ENCODE measurements around the gene WDFY2. TPM values are rescaled to one million over a fixed set of nuclear protein-coding genes. Genes with fewer than 3 reads are reported as not detected.

The WDFY2 gene
- total and polyA plus RNA-seq, 2 experiments from 2014 or later, result 11.4 to 24.0 TPM

GRCh38 chr13:51675385-51675784 lies 91.1 kb downstream of the WDFY2 start:
- TF ChIP-seq NANOG (IDR thresholded peaks at IDR 0.05; ENCODE audit: borderline replicate concordance) (no peak), ZNF114 (CRISPR knock-in tag; IDR thresholded peaks at IDR 0.05) (no peak)
- DNase-seq (ENCODE audit: low spot score), result no peak
- no peak overlapping the region for H3K4me3 ChIP-seq
- no peak overlapping the region for H3K4me2 ChIP-seq
- H2AFZ ChIP-seq, result no peak overlapping the region
- Mint-ChIP-seq H3K36me3 (ENCODE audit: low read depth) (peaks cover 5% of the 10 kb centered on the region), H3K4me3 (no peak overlapping the region), H3K4me1 (peaks cover 37% of the 10 kb centered on the region), H3K27ac (no peak overlapping the region; the same call in 1 of the 2 replicates), H3K27me3 (ENCODE audit: insufficient read depth, low read depth, poor library complexity) (no peaks in the 10 kb centered on the region), H3K9me3 (peaks cover 3% of the 10 kb centered on the region; the same call in 2 of the 3 replicates)
- H3K27ac ChIP-seq (ENCODE audit: low read depth), result no peak overlapping the region
- no peaks in the 10 kb centered on the region for H3K27me3 ChIP-seq (ENCODE audit: insufficient read depth)
- ATAC-seq, result 0 out of 3 replicates have a peak, but pooled peaks have one; percentile 24
- peaks cover 11% of the 10 kb centered on the region for H4K20me1 ChIP-seq (replicated peaks; ENCODE audit: insufficient read depth)
- no peaks in the 10 kb centered on the region for H3K9me2 ChIP-seq (ENCODE audit: insufficient read depth)
- H3K4me1 ChIP-seq (ENCODE audit: insufficient read depth), result peaks cover 19% of the 10 kb centered on the region
- no peaks in the 10 kb centered on the region for H3K36me3 ChIP-seq (ENCODE audit: insufficient read depth)
- peaks cover 59% of the 10 kb centered on the region for H3K79me2 ChIP-seq (replicated peaks; ENCODE audit: insufficient read depth)
- no peaks in the 10 kb centered on the region for H3F3A ChIP-seq (replicated peaks; ENCODE audit: low read depth)

DNA sequence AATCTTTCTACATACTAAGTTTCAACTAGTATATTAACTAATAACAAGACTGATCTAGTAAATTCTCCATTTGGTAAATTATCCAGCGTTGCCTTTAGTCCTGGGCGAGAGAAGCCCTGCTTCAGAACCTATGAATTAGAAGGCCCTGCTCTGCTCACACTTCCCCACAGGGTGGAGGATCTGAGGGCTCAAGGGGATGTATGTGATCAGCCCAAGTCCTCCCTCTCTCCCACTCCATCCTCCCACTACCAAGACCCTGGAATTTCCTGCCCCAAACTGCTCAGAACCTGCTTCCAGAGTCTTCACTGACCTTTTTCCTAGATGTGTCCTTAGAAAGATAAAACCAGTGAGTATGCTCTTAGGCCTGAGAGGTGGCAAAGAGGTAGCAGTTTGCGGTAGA lies 91.6 kb downstream of the WDFY2 start:
- Histone ChIP-seq H3K4me2 (no peak overlapping the region), H3F3A (replicated peaks; ENCODE audit: low read depth) (no peaks in the 10 kb centered on the region), H4K20me1 (replicated peaks; ENCODE audit: insufficient read depth) (peaks cover 11% of the 10 kb centered on the region), H3K79me2 (replicated peaks; ENCODE audit: insufficient read depth) (peaks cover 59% of the 10 kb centered on the region), H3K27me3 (ENCODE audit: insufficient read depth) (no peaks in the 10 kb centered on the region), H3K27ac (ENCODE audit: low read depth) (no peak overlapping the region), H3K4me1 (ENCODE audit: insufficient read depth) (peaks cover 19% of the 10 kb centered on the region), H3K4me3 (no peak overlapping the region), H2AFZ (no peak overlapping the region), H3K36me3 (ENCODE audit: insufficient read depth) (no peaks in the 10 kb centered on the region), H3K9me2 (ENCODE audit: insufficient read depth) (no peaks in the 10 kb centered on the region)
- peak; percentile 58 for ATAC-seq
- peaks cover 3% of the 10 kb centered on the region for H3K36me3 Mint-ChIP-seq (ENCODE audit: low read depth)
- H3K4me3 Mint-ChIP-seq, result no peak overlapping the region
- no peaks in the 10 kb centered on the region for H3K27me3 Mint-ChIP-seq (ENCODE audit: insufficient read depth, low read depth, poor library complexity)
- H3K9me3 Mint-ChIP-seq, result peaks cover 3% of the 10 kb centered on the region; the same call in 2 of the 3 replicates
- DNase-seq (ENCODE audit: low spot score), result peak; percentile 25
- peak overlapping the region; percentile 37; the same call in 1 of the 2 replicates for H3K27ac Mint-ChIP-seq
- peaks cover 37% of the 10 kb centered on the region for H3K4me1 Mint-ChIP-seq
- no peak for TF ChIP-seq CREB1 (CRISPR knock-in tag; IDR thresholded peaks at IDR 0.05; ENCODE audit: low read depth)
- no peak for TF ChIP-seq EZH2phosphoT487 (IDR thresholded peaks at IDR 0.05; ENCODE audit: unreplicated experiment)
- TF ChIP-seq ETS1 (IDR thresholded peaks at IDR 0.05), result no peak
- TF ChIP-seq JUNB (IDR thresholded peaks at IDR 0.05; ENCODE audit: unreplicated experiment), result no peak
- no peak for TF ChIP-seq ZNF331 (CRISPR knock-in tag; IDR thresholded peaks at IDR 0.05; ENCODE audit: low read depth)
- no peak for TF ChIP-seq EZH2 (IDR thresholded peaks at IDR 0.05; ENCODE audit: low read depth, unreplicated experiment)
- TF ChIP-seq POLR2AphosphoS5 (IDR thresholded peaks at IDR 0.05; ENCODE audit: low read depth), result no peak
- no peak for TF ChIP-seq ZNF114 (CRISPR knock-in tag; IDR thresholded peaks at IDR 0.05)
- no peak for TF ChIP-seq CTCF (conservative IDR thresholded peaks at IDR 0.05; ENCODE audit: low read depth in 2 of 2)
- TF ChIP-seq ZNF462 (CRISPR knock-in tag; IDR thresholded peaks at IDR 0.05), result no peak
